Measurements from ENCODE around the gene PIK3R1.

DNA sequence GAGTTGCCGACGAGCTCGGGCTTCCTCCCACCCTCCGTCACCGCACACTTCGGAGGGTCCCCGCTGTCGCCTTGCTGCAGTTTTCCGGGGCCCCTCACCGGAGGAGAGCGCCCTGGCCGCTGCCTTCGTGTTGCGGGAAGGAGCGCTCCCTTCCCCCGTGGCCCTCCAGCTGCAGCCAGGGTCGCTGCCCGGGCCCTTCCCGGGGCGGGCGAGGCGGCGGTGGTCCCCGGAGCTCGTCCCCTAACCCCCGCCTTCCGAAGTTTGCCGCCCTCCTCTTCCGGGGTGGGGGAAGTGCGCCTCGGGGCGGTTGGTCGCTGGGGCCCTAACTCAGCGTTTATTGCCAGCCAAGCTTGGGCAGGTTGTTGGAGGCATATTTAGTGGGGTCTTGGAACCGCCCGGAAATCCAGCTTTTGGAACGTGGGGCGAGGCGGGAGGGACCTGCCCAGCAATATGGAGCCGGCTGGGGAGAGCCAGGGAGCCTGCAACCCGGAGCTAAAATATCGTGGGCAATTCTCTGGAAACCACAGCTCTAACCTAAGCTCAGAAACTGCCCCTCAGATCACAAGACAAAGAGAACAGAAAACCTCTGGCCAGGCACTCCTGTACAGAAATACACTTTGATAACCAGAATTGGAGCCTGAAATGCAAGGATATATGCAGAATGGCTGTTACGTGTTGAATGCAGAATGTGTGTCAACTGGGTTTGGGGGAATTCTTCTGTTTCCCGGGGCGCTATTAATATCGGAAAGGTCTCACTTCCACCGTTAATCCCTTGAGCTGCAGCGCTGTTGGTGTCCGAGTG, 890 bp downstream of the PIK3R1 start:
- TF ChIP-seq, protein P1, sequence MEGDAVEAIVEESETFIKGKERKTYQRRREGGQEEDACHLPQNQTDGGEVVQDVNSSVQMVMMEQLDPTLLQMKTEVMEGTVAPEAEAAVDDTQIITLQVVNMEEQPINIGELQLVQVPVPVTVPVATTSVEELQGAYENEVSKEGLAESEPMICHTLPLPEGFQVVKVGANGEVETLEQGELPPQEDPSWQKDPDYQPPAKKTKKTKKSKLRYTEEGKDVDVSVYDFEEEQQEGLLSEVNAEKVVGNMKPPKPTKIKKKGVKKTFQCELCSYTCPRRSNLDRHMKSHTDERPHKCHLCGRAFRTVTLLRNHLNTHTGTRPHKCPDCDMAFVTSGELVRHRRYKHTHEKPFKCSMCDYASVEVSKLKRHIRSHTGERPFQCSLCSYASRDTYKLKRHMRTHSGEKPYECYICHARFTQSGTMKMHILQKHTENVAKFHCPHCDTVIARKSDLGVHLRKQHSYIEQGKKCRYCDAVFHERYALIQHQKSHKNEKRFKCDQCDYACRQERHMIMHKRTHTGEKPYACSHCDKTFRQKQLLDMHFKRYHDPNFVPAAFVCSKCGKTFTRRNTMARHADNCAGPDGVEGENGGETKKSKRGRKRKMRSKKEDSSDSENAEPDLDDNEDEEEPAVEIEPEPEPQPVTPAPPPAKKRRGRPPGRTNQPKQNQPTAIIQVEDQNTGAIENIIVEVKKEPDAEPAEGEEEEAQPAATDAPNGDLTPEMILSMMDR (IDR thresholded peaks at IDR 0.05), result peak; percentile 8
- TF ChIP-seq EZH2phosphoT487 (IDR thresholded peaks at IDR 0.05), result no peak
- TF ChIP-seq EZH2 (IDR thresholded peaks at IDR 0.05), result no peak

All from neural progenitor cell (in vitro differentiated cells).